GM21528 (cell line): ENCODE measurements around the gene PSMD1.
"Not testable (repeated sequence)": the region's sequence is repeated elsewhere in the genome, so short reads cannot be mapped to it uniquely, and the experiment has no call there.

Source experiments
- ATAC-seq: cut with Tn5 transposase; IDR thresholded peaks from one replicate; pipeline ENCODE4 v1.9.1; 2021; ENCODE audit warnings: mild to moderate bottlenecking, moderate library complexity; ENCODE audit not compliant: unreplicated experiment, low FRiP score

The PSMD1 gene

DNA sequence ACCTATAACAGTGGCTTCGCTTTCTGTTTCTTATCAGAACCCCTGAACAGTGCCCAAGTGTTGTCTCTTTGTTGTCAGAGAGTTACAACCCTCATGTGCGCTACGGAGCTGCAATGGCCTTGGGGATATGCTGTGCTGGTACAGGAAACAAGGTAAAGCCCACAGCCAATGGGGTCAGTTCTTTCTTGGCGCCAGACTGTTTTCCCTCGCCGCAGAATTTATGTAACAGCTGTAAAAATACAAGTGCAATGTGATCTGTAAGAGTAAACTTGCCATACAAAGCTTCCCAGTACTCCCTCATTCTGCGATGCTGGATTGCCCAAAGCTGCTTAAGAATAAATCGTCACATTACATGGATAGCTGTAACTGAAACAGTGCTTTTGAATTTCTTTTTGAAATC is 82.0 kb downstream of the PSMD1 start:
- ATAC-seq, result no peak

DNA sequence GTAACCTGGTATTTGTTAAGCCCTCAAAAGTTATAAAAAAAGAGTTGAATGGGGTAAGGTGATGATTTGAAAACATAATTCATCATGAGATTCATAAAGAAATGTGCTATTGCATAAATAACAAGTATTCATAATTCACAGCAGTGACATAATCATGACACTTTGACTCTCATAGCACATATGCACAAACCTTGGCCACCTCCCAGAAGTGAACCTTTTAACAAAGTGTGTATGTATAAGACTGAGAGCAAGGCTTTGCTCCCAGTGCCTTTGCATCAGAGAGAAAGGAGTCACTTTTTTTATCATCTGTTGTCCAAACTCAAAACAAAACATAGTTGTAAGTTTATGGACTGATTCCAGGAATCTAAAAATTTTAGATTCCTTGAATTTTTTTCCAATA is 83.1 kb downstream of the PSMD1 start:
- ATAC-seq, result no peak

DNA sequence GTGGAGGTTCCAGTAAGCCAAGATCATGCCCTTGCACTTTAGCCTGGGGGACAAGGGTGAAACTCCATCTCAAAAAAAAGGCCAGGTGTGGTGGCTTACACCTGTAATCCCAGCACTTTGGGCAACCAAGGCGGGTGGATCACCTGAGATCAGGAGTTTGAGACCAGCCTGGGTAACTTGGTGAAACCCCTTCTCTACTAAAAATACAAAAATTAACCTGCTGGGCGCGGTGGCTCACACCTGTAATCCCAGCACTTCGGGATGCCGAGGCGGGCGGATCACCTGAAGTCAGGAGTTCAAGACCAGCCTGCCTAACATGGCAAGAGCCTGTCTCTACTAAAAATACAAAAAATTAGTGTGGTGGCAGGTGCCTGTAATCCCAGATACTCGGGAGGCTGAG is 84.1 kb downstream of the PSMD1 start:
- not testable (repeated sequence) for ATAC-seq

DNA sequence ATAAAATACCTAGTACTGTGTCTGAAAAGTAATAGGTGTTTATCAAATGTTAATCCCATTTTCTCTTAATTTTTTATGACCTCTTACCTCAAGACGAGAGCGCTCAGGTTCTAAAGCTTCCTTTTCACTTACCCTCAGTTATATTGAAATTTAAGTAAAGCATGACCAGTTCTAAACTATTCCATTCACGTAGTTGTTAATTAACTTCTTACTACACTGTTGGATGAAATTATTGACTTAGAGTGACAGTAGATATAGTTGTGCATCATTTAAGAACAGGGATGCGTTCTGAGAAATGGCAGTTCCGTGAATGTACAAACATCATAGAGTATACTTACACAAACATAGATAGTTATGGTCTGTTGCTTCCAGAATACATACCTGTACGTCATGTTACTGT is 88.2 kb downstream of the PSMD1 start:
- no peak for ATAC-seq

DNA sequence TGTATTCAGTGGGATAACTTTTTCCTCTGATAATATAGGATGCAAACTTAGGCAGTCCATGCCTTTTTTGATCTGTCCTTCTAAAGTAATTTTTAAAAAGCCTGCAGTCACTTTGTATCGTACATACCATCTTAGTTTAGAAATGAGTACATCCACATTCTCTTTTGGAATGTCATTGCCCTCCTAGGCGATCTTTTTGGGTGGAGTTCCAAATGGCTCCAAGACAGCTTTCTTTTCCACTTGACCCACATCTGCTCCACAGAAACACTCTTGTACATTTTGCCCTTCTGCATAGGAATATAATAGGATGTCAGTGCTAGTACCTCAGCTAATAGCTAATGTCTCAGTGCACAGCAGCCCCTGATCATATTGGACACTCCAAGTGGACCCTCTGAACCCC is 90.0 kb downstream of the PSMD1 start:
- no peak for ATAC-seq

DNA sequence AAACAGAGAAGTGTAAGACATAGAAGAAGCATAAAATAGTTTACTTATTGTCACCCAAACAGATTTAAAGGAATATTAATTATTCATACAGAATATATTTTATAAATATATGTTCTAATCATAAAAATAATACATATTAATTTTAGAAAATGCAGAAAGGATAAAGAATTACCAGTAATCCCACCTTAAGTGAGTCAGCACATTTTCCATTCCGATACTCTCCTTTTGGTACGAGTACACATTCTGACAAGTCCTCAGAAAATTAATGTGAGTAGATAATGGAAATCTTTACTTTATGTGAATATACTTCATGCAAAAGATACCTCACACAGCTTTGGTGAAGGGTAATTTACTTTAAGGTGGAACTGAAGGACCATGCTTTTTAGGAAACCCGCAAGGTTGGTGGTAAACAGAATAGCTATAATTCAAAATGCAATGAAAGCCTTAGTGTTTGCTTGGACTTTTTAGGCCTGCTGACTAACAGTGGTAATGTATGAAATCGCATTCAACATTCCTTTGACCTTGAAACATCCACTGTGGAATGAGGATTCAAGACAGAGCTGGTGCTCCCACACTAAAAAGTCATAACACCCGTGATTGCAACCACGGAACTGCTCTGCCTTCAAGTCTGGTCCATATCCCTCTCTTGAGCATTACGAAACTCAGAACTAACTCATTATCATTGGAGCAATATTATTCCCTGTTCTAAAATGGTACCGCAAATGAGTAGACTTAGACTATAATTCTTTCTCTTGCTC is 96.3 kb downstream of the PSMD1 start:
- ATAC-seq, result no peak

DNA sequence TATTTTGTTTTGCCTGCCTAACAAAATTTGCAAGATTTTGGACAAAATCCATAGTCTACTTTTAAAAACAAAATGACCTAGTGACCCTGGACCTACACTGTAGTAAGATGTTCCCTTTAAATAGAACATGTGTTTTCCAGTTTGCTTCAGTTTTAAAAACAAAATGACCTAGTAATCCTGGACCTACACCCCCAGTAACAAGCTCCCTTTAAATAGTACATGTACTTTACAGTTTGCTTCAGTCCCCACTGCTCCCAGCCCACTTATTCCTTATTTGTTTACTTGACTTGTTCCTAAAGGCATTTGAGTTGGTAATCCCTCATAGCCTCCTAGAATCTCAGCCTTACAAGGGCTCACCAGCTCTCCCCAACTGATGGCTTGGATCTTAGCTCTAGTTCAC is 102.6 kb downstream of the PSMD1 start:
- ATAC-seq, result no peak

DNA sequence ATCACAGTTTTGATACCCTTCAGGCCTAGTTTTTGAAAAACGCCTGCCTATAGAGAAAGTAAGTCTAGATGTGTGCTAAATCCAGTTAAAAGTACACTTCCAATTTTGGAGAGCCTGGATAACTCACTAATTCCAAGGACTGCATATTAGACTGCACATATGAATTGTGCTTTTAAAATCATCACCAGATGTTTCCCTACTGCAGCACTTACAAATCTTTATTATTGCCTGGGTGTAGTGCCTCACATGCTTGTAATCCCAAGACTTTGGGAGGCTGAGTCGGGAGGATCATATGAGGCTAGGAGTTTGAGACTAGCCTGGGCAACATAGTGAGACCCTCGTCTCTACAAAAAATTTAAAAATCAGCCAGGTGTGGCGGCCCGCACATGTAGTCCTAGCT is 104.0 kb downstream of the PSMD1 start:
- no peak for ATAC-seq

DNA sequence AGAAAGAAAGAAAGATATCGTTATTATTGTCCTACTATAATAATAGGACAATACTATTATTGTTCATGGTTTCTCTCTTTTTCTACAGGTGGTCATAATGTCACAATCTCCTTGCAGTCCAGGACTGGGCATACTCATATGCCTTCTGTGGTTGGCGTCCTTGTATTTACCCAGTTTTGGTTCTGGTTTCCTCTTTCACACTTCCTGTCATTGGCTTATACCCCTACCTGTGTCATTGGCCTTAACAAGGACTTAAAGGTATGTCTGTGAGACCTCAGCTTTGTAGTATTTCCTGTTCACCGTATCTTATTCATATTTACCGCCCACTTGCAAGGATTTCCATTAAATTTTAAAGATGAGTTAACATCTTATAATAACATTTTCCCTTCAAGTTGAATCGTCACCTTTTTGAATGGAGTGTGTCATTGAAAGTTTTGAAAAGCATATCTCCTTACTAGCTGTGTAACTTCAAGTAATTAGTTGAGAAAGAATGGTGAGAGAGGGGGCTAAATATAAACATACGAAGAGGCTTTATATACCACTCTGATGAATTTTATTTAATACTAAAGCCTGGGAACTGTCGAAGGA is 104.7 kb downstream of the PSMD1 start:
- no peak for ATAC-seq

DNA sequence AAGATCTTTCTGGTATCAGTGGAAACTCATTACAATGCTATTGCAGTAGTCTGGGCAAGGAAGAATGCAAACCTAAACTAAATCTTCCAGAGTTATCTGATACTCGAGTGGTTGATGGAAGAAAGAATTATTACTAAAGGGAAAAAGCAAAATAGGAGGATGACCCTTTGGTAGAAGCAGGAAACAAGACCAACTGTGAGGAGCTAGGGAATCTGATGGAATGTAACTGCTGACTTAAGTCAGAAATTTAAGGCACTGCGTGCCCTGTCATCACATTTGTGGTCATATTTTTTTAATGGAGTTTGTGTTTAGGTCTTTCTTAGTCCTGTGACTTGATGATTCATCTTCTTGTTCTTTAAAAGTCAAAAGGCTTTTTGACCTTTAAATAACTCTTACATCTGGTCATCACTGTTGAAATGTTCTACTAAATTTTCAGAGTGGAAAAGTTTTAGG is 105.2 kb downstream of the PSMD1 start:
- no peak for ATAC-seq

DNA sequence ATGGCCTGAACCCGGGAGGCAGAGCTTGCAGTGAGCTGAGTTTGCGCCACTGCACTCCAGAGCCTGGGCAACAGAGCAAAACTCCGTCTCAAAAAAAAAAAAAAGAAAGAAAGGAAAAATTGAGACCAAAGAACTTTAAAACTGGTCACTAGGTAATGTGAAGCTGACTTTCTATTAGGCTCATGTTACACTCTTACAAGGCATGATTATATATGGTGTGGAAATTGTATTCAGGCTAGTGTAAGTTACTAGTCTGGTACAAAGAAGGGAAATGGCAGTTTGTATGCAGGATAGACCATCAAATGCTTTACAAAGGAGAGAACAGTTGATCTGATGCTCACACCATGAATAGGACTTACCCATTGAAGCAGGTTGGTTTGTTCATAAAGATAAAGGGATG is 106.3 kb downstream of the PSMD1 start:
- no peak for ATAC-seq

DNA sequence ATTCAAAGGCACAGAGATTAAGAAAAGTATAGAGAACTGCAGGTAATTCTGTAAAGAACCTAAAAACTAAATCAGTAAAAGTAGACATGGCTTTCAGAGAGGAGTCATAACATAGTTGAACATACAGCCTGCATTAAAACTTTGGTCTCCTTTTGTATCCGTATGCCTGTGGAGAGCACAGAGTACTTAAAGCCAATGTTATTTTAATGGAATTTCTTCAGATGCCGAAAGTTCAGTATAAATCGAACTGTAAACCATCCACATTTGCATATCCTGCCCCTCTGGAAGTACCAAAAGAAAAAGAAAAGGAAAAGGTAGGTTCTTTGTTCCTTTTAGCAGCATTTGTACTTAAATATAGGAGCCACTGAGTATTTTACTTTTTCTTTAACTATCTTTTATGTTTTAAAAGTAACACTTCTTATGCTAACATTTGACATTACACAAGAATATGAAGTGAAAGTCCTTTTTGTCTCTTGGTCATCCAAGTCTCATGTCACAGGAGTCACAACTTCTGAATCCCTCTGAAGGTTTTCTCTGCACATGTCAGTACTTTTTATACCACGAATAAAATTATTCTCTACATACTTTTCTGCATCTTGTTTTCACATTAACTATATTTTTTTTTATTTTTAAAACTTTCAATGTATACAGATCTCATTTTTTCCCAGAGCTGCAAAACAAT is 106.9 kb downstream of the PSMD1 start:
- no peak for ATAC-seq

DNA sequence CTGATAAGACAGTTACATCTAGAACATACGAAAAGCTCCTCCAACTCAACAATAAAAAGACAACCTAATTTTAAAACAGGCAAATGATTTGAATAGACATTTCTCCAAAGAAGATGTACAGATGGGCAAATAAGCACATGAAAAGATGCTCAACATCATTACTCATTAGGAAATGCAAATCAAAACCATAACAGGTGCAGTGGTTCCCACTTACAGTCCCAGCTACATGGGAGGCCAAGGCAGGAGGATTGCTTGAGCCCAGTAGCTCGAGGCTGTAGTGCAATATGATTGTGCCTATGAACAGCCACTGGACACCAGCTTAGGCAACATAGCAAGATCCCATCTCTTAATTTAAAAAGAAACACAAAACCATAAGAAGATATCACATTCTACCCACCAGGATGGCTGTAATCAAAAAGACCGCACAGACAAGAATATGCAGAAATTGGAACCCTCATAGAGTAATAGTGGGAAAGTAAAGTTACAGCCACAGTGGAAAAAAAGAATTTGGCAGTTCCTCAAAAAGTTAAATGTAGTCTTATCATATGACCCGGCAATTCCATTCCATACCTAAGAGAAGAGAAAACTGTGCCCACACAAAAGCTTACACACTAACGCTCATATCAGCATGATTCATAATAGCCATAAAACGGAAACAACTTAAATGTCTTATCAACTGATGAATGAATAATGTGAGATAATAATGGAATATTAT is 111.2 kb downstream of the PSMD1 start:
- no peak for ATAC-seq

DNA sequence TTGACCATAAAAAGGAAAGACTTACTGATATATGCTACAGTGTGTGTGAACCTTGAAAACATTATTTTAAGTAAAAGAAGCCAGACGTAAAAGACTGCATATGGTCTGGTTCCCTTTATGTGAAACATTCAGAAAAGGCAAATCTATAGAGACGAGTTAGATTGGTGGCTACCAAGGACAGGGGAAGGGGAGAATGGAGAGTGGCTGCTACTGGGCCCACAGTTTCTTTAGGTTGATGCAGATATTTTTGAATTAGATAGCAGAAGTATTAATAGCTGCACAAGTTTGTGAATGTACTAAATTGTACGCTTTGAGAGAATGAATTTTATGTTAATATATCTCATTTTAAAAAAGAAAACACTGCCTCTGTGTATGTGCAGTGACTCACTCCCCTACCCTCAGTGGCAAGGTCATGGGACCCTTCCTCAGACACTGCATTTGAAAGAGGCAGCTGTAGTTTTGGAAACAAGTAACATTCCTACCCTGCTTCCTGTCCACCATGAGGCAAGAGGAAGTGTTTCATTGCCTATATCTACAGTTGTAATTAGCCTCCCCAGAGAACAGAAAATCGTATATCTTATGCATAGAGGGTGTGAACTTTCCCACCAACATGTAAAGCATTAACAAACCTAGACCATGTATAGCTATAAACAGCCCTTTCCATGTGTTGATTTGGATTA is 111.9 kb downstream of the PSMD1 start:
- no peak for ATAC-seq

DNA sequence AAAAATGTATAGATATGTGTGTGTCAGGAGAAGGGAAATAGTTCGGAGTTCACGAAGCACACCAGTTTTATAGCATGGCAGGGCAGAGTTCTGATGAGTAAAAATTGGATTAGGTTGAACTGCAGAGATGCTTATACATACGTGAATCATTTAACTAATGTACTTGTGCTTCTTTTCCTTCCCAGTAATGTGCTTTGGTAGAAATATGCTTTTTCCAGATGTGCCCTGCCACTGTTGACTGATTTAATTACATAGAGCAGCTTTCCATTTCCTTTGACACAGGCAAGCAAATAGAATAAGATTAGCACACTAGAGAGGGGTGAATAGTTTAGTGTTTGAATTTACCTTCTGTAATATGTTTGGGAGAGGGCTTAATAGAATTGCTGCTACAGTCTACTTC is 112.8 kb downstream of the PSMD1 start:
- no peak for ATAC-seq

DNA sequence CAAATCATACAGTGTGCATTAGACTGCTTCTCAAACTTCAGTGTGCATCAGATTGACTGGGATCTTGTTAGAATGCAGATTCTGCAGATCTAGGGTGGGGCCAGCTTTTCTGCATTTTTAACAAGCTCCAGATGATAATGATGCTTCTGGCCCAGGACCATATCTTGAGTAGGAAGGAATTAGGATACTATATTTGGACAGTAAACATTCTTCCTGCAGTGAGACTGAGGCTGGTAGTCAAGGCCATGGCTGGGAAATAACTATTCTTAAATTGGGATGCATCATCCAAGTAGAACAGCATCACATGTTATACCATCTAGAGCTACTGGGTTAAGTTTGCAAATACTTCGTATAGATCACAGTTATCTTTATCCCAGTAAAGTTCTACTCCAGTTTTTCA is 113.4 kb downstream of the PSMD1 start:
- ATAC-seq, result no peak

DNA sequence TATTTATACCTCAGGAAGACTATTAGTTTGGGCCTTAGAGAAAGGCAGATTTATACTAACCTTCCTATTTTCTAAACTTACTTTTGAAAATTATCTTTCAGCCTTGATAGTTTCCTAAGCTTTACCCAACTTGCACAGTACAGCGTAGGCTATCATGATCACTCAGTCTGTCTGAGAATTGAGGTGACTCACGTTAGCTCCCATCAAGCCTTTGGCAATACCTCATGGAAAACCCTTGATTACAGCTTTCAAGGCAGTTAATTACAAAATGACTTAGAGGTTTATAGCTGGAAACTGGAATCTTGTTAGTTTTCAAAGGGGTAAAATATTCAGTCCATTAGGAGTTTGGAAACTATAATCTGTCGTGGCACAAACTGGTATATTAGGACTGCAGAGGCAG is 115.4 kb downstream of the PSMD1 start:
- no peak for ATAC-seq

DNA sequence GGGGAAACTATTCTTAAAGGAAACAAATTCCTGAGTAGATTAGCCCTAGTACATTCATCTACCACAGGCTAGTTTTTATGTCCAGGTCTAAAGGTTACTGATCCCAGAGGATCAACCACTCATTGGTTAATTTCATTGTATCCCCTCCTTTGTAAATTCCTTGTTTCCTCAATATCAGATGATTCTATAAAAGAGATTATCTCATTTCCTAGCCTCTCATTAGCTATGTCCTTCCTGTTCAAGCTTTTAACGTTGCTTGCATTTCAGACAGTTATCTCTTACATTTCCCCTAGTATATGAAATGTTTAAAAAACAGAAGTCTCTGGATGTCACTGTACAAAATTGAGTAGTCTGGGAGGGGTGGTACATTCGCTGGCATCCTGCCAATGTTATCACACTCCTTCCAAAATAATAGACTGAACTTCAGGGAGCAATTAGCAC is 117.6 kb downstream of the PSMD1 start:
- ATAC-seq, result no peak

DNA sequence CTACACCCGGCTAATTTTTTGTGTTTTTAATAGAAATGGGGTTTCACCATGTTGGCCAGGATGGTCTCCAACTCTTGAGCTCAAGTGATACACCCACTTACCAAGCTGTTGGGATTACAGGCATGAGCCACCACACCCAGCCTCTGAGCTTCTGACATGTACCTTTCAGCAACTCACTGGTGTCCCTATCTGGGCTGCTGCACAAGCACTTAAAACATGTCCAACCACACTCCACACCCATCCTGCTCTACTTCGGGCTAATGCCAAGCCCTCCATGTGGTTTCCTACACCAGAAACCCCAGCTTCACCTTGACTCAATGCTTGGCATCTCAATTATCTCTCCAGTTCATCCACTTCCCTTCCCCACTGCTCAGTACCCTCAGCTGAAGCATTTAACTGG is 119.4 kb downstream of the PSMD1 start:
- ATAC-seq, result no peak

DNA sequence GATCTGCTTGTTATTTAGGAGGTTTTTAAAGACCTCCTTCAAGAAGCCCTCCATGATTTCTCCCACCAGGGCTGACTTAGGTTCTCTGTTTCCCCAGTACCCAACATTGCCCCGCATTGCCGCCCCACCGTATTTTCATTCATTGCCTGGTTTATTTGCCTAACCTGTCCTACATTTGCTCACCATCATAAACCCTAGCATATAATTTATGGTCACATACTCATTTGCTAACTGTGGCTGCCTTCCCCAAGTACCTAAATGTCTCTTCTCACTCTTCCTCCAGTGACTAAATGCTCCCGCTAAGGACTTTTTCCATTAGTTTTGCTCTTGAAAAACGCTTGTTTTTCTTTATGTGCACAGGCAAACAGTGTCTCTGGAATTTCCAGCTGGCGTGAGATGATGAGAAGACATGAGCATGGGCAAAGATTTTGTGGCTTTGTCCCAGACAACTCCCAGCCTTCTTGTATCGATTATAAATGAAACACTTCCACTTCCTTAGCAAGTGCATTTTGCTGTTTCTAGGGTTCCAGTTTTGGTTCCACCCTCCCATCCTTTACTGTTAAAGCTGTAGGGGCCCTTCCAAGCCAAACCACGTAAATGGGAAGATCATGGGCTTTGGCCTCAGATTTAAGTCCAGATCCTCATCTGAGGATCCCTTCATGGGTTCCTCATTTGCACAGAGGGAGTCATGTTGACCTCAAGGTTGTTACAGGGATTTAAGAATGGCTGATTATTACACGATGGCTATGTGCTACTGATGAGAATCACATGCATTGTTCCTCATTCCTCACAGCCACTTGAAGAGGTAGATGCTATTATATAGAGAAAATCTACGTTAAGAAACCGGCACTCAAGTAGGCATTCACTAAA is 120.7 kb downstream of the PSMD1 start:
- ATAC-seq, result no peak
